ENCODE results near the gene RAD51B.

RAD51B gene

GRCh38 chr14:68666236-68666635, 846.7 kb downstream of the RAD51B start:
- Histone ChIP-seq H3K27me3 (replicated peaks; ENCODE audit: control insufficient read depth, insufficient read depth, low read length) (no peaks in the 10 kb centered on the region), H3K36me3 (ENCODE audit: control insufficient read depth, insufficient read depth, low read length) (no peaks in the 10 kb centered on the region), H3K4me3 (replicated peaks; ENCODE audit: low read depth, low read length) (no peak overlapping the region)
- no peak for DNase-seq (ENCODE audit: extremely low read depth, insufficient read length)
- no peak for TF ChIP-seq CTCF (IDR thresholded peaks at IDR 0.05; ENCODE audit: insufficient read depth, low read length, poor library complexity, severe bottlenecking)

DNA sequence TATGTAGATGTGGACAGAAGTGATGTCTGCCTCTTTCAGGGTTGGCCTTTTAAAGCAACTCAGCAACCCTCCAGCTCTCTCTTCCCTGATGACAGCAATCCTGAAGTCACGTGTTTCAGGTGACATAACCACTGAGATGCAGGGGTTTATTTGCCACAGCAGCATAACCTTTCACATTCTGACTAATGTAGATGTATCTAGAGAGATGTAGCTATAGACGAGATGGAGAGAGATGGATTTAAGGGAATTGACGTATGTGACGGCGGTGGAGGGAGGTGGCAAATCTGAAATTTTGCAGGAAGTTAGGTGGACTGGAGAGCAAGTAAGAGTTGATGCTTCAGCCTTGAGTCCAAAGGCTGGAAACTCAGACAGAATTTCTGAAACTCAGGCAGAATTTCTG, 847.3 kb downstream of the RAD51B start:
- H3K27me3 ChIP-seq (replicated peaks; ENCODE audit: control insufficient read depth, insufficient read depth, low read length) = no peaks in the 10 kb centered on the region
- no peak for DNase-seq (ENCODE audit: extremely low read depth, insufficient read length)
- no peaks in the 10 kb centered on the region for H3K36me3 ChIP-seq (ENCODE audit: control insufficient read depth, insufficient read depth, low read length)
- TF ChIP-seq CTCF (IDR thresholded peaks at IDR 0.05; ENCODE audit: insufficient read depth, low read length, poor library complexity, severe bottlenecking) = no peak
- no peak overlapping the region for H3K4me3 ChIP-seq (replicated peaks; ENCODE audit: low read depth, low read length)

DNA sequence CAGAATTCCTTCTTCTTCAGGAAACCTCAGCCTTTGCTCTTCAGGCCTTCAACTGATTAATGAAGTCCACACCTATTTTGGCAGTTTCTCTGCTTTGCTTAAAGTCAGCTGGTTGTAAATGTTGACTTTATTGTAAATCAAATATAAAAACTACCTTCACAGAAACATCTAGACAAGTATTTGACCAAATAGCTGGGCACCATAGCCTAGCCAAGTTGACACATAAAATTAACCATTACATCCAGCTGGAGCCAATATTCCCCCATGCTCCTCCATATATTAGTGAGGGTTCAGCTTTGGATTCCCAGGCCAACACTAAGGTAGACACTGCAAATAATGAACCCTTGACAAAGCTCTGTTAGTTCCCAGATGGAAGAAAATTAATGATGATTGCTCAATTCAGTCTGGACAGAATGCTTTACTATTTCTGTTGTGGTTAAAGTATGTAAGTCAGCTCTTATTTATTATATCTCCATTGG, 847.8 kb downstream of the RAD51B start:
- no peaks in the 10 kb centered on the region for H3K36me3 ChIP-seq (ENCODE audit: control insufficient read depth, insufficient read depth, low read length)
- H3K4me3 ChIP-seq (replicated peaks; ENCODE audit: low read depth, low read length) = no peak overlapping the region
- DNase-seq (ENCODE audit: extremely low read depth, insufficient read length) = no peak
- H3K27me3 ChIP-seq (replicated peaks; ENCODE audit: control insufficient read depth, insufficient read depth, low read length) = no peaks in the 10 kb centered on the region
- no peak for TF ChIP-seq CTCF (IDR thresholded peaks at IDR 0.05; ENCODE audit: insufficient read depth, low read length, poor library complexity, severe bottlenecking)

GRCh38 chr14:68668028-68668427, 848.4 kb downstream of the RAD51B start:
- no peak for TF ChIP-seq CTCF (IDR thresholded peaks at IDR 0.05; ENCODE audit: insufficient read depth, low read length, poor library complexity, severe bottlenecking)

DNA sequence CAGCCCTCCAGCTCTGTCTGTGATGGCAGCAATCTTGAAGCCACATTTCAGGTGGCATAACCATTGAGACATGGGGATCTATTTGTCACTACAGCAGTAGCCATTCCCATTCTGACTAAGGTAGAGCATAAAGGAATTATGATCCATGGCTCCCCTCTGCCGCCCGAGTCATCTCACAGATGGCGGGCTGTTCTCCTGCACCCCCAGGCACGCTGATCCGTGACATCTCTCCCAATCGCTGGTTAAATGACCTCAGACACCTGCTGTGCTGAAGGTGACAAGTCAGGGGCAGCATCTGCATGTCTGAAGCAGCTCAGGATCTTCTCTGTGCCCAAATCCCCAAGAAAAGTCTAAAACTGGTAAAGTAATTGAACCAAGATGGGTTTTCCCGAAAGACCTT, 849.0 kb downstream of the RAD51B start:
- TF ChIP-seq CTCF (IDR thresholded peaks at IDR 0.05; ENCODE audit: insufficient read depth, low read length, poor library complexity, severe bottlenecking) = no peak
- DNase-seq (ENCODE audit: extremely low read depth, insufficient read length) = no peak
- H3K27me3 ChIP-seq (replicated peaks; ENCODE audit: control insufficient read depth, insufficient read depth, low read length) = no peaks in the 10 kb centered on the region
- no peak overlapping the region for H3K4me3 ChIP-seq (replicated peaks; ENCODE audit: low read depth, low read length)
- H3K36me3 ChIP-seq (ENCODE audit: control insufficient read depth, insufficient read depth, low read length) = no peaks in the 10 kb centered on the region

More at GRCh38 chr14:68668028-68668427, 848.4 kb downstream of the RAD51B start:
- Histone ChIP-seq H3K27me3 (replicated peaks; ENCODE audit: control insufficient read depth, insufficient read depth, low read length) (no peaks in the 10 kb centered on the region), H3K36me3 (ENCODE audit: control insufficient read depth, insufficient read depth, low read length) (no peaks in the 10 kb centered on the region), H3K4me3 (replicated peaks; ENCODE audit: low read depth, low read length) (no peak overlapping the region)
- DNase-seq (ENCODE audit: extremely low read depth, insufficient read length) = no peak

DNA sequence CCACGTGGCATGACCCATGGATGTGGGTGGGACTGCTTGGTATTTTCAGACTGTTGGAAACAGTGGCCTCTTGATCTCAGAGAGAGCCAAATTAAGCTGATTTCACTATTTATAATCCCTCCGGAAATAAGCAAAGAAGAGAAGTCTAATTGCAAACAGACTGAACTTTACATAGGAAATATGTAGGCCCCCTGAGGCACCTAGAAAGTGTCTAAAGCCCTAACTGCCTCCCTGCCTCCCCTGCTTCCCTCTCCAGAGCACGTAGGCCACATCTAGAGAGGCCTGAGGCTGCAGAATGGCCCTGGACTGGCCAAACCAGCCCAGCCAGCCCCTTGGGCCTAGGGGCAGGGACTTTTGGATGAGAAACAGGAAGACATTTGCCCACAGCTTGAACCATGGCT, 849.5 kb downstream of the RAD51B start:
- DNase-seq (ENCODE audit: extremely low read depth, insufficient read length) = no peak
- Histone ChIP-seq H3K36me3 (ENCODE audit: control insufficient read depth, insufficient read depth, low read length) (no peaks in the 10 kb centered on the region), H3K4me3 (replicated peaks; ENCODE audit: low read depth, low read length) (no peak overlapping the region), H3K27me3 (replicated peaks; ENCODE audit: control insufficient read depth, insufficient read depth, low read length) (no peaks in the 10 kb centered on the region)
- TF ChIP-seq CTCF (IDR thresholded peaks at IDR 0.05; ENCODE audit: insufficient read depth, low read length, poor library complexity, severe bottlenecking) = no peak
